ENCODE results near the gene KHSRP. TPM values are rescaled to one million over a fixed set of nuclear protein-coding genes. Genes with fewer than 3 reads are reported as not detected.

KHSRP gene
- total RNA-seq, 1 donor from 2014 or later, result 136 TPM

GRCh38 chr19:6440905-6441304, 16.3 kb upstream of the KHSRP start:
- H3K27me3 ChIP-seq, result no peaks in the 10 kb centered on the region
- H3K36me3 ChIP-seq, result no peaks in the 10 kb centered on the region
- H2AFZ ChIP-seq (replicated peaks), result no peak overlapping the region
- H3K4me2 ChIP-seq, result no peak overlapping the region
- peaks cover 7% of the 10 kb centered on the region for H3K27me3 Mint-ChIP-seq (ENCODE audit: insufficient read depth, low read depth)
- H3K4me1 Mint-ChIP-seq, result no peaks in the 10 kb centered on the region
- H3F3A ChIP-seq (ENCODE audit: low read depth), result no peaks in the 10 kb centered on the region
- H3K79me2 ChIP-seq (ENCODE audit: low read depth), result no peaks in the 10 kb centered on the region
- no peak for TF ChIP-seq EZH2 (IDR thresholded peaks at IDR 0.05)
- TF ChIP-seq EZH2phosphoT487 (IDR thresholded peaks at IDR 0.05), result no peak
- TF ChIP-seq, protein P1, sequence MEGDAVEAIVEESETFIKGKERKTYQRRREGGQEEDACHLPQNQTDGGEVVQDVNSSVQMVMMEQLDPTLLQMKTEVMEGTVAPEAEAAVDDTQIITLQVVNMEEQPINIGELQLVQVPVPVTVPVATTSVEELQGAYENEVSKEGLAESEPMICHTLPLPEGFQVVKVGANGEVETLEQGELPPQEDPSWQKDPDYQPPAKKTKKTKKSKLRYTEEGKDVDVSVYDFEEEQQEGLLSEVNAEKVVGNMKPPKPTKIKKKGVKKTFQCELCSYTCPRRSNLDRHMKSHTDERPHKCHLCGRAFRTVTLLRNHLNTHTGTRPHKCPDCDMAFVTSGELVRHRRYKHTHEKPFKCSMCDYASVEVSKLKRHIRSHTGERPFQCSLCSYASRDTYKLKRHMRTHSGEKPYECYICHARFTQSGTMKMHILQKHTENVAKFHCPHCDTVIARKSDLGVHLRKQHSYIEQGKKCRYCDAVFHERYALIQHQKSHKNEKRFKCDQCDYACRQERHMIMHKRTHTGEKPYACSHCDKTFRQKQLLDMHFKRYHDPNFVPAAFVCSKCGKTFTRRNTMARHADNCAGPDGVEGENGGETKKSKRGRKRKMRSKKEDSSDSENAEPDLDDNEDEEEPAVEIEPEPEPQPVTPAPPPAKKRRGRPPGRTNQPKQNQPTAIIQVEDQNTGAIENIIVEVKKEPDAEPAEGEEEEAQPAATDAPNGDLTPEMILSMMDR (IDR thresholded peaks at IDR 0.05), result no peak
- H3K9ac ChIP-seq, result no peak overlapping the region
- H4K20me1 ChIP-seq (ENCODE audit: low read depth), result no peaks in the 10 kb centered on the region
- no peak overlapping the region for H3K27ac ChIP-seq
- H3K4me3 Mint-ChIP-seq, result no peak overlapping the region
- peak overlapping the region; percentile 69 for H3K27ac Mint-ChIP-seq
- H3K9me3 Mint-ChIP-seq, result no peaks in the 10 kb centered on the region
- no peak overlapping the region for H3K4me3 ChIP-seq
- no peak for DNase-seq (ENCODE audit: low spot score)
- no peaks in the 10 kb centered on the region for H3K4me1 ChIP-seq
- H3K9me3 ChIP-seq (ENCODE audit: low read depth), result no peaks in the 10 kb centered on the region
- H3K36me3 Mint-ChIP-seq, result peaks cover 16% of the 10 kb centered on the region

GRCh38 chr19:6439743-6440142, 15.1 kb upstream of the KHSRP start:
- H3K36me3 ChIP-seq, result no peaks in the 10 kb centered on the region
- no peak overlapping the region for H2AFZ ChIP-seq (replicated peaks)

GRCh38 chr19:6433663-6434062, 9.1 kb upstream of the KHSRP start, which contains the start of gene SLC25A41:
SLC25A41 (minus strand) TSS chr19:6433763; CDS start chr19:6433693, 70 bp downstream.
- peaks cover 7% of the 10 kb centered on the region for H3K27me3 Mint-ChIP-seq (ENCODE audit: insufficient read depth, low read depth)
- H3K4me3 ChIP-seq, result no peak within 1 kb of the TSS
- H4K20me1 ChIP-seq (ENCODE audit: low read depth), result no peaks in the 10 kb centered on the region
- DNase-seq (ENCODE audit: low spot score), result no peak
- H3K4me3 Mint-ChIP-seq, result no peak within 1 kb of the TSS
- no peak within 1 kb of the TSS for H3K27ac Mint-ChIP-seq
- H3K4me1 Mint-ChIP-seq, result no peaks in the 10 kb centered on the region
- H3K36me3 ChIP-seq, result no peaks in the 10 kb centered on the region
- TF ChIP-seq, protein P1 (IDR thresholded peaks at IDR 0.05), result no peak
- TF ChIP-seq EZH2 (IDR thresholded peaks at IDR 0.05) (no peak), EZH2phosphoT487 (IDR thresholded peaks at IDR 0.05) (no peak)
- H3K9me3 ChIP-seq (ENCODE audit: low read depth), result no peaks in the 10 kb centered on the region
- no peaks in the 10 kb centered on the region for H3K79me2 ChIP-seq (ENCODE audit: low read depth)
- H3K4me1 ChIP-seq, result no peaks in the 10 kb centered on the region
- H3K27me3 ChIP-seq, result peaks cover 13% of the 10 kb centered on the region
- no peak within 1 kb of the TSS for H2AFZ ChIP-seq (replicated peaks)
- no peaks in the 10 kb centered on the region for H3K9me3 Mint-ChIP-seq
- H3F3A ChIP-seq (ENCODE audit: low read depth), result no peaks in the 10 kb centered on the region
- no peak within 1 kb of the TSS for H3K9ac ChIP-seq
- no peak within 1 kb of the TSS for H3K27ac ChIP-seq
- no peaks in the 10 kb centered on the region for H3K36me3 Mint-ChIP-seq
- no peak within 1 kb of the TSS for H3K4me2 ChIP-seq

More at GRCh38 chr19:6439743-6440142, 15.1 kb upstream of the KHSRP start:
- H3K4me1 ChIP-seq, result no peaks in the 10 kb centered on the region
- H3K4me1 Mint-ChIP-seq, result no peaks in the 10 kb centered on the region
- no peaks in the 10 kb centered on the region for H3F3A ChIP-seq (ENCODE audit: low read depth)
- TF ChIP-seq EZH2phosphoT487 (IDR thresholded peaks at IDR 0.05), result no peak
- no peak for TF ChIP-seq EZH2 (IDR thresholded peaks at IDR 0.05)
- TF ChIP-seq, protein P1 (IDR thresholded peaks at IDR 0.05), result no peak
- H3K4me3 ChIP-seq, result no peak overlapping the region
- no peaks in the 10 kb centered on the region for H3K9me3 Mint-ChIP-seq
- peaks cover 8% of the 10 kb centered on the region for H3K36me3 Mint-ChIP-seq
- no peaks in the 10 kb centered on the region for H4K20me1 ChIP-seq (ENCODE audit: low read depth)
- H3K9me3 ChIP-seq (ENCODE audit: low read depth), result no peaks in the 10 kb centered on the region
- peaks cover 7% of the 10 kb centered on the region for H3K27me3 Mint-ChIP-seq (ENCODE audit: insufficient read depth, low read depth)
- no peak for DNase-seq (ENCODE audit: low spot score)
- no peaks in the 10 kb centered on the region for H3K27me3 ChIP-seq
- no peak overlapping the region for H3K27ac ChIP-seq
- no peak overlapping the region for H3K27ac Mint-ChIP-seq
- H3K4me2 ChIP-seq, result no peak overlapping the region
- no peak overlapping the region for H3K9ac ChIP-seq
- no peak overlapping the region for H3K4me3 Mint-ChIP-seq
- no peaks in the 10 kb centered on the region for H3K79me2 ChIP-seq (ENCODE audit: low read depth)
